Stimulated activated CD4-positive, alpha-beta T cell treated with anti-CD3 and anti-CD28 coated beads, TNF-alpha, amount 100 ng/mL, for 24 hours (primary cell): ENCODE measurements around the gene PLEKHG2.
A peak's percentile ranks its signal among the peaks of the same experiment; 100 is the strongest.

Source experiments
- DNase-seq, 3 experiments: peaks; one replicate each; pipeline ENCODE4 v3.0.0-alpha.2; 2020; ENCODE audit warnings: low read depth in 3 of 3

PLEKHG2 gene

GRCh38 chr19:39385629-39386411 is 26.6 kb upstream of the PLEKHG2 start:
- DNase-seq: no peak

DNA sequence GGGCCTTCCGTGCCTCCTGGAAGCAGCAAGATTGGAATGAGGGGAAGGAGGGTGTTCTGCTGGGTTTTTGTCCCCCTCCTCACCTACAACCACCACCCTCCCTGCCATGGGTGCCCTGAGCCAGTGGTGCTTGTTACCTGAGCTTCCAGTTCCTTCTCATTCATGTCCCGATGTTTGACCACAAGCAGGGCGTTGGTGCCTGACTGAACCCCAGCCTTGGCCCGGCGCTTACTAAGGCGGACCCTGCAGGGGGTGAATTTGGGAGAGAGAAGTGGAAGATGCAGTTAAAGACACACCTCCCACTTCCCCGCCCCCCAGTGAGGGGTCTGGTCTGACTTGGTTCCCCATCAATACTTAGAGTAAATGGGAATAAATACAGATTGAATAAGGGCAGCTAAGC is 25.9 kb upstream of the PLEKHG2 start:
- DNase-seq: no peak

DNA sequence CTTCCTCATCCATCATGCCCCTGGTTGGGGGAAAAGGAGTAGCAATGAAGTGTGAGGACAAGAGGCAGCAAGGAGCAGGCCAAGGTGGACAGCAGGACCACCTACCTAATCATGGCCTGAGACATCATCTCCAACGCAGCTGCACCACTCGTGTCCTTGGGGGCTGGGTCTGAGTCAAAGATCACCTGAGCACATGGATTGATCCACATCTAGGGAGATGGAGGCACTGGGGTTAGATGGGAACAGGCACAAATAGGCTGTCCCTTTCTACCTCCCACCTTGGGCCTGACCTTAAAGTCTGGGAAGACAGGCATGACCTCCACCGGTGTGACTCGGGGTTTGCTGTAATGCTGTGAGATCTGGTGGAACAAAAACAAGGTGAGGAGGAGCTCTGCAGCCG is 23.8 kb upstream of the PLEKHG2 start:
- DNase-seq: no peak

- no peak for DNase-seq
Measured at GRCh38 chr19:39389631-39390414, 22.6 kb upstream of the PLEKHG2 start.

DNA sequence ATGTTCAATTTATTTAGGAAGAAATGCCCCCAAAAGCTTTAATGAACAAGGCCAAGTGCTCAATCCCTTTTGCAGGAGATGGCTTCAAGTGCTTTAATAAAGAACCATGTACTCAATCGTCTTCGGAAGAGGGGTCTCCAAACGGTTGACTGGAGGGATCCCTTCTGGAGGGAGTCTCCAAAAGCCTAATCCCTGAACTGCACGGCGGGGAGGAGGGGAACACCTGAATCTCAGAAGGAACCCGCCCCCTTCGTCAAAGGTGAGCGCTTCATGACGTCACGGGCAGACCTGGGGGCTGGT is 22.1 kb upstream of the PLEKHG2 start:
- peak in 2 of 3 experiments; percentile 61 to 72 for DNase-seq

DNA sequence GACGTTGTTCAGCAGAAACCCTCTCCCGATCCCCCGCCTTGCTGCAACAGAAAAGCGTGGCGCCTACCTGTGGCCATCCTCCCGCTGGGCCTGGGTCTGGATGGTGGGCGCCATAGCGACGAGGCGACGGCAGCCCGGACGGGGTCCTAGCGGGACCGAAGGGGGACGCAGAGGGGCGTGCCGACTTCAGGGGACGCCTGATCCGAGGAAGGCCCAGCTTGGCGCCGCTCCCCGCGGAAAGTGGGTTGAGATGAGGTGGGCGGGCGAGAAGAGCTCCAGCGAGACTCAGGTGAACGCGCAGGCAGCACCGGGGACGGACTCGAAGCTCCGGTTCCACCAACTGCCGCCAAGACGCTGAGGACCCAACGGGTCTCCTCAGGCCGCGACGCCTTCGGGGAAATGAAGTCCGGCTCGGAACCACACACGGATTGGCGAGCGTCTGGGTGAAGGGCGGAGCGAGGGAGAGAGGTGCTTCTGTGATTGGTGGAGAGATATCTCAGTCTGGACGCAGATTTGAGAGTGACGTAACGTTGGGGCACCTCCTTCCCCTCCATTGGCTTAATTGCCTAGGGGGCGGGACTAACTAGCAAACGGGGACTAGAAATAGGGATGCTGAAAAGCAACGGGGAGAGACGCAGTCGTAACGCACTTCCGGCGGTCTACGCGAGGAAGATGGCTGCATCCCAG is 21.6 kb upstream of the PLEKHG2 start, which contains the start of the genes MED29 and PAF1:
MED29 (plus strand) TSS at position 628 of the 687 bp plus-strand sequence; CDS start at position 673, 45 bp downstream.
PAF1 (minus strand) TSS at position 356 of the 687 bp plus-strand sequence; CDS start at position 114, 242 bp downstream.
- DNase-seq: peak; percentile 87 to 95 (median 95)

DNA sequence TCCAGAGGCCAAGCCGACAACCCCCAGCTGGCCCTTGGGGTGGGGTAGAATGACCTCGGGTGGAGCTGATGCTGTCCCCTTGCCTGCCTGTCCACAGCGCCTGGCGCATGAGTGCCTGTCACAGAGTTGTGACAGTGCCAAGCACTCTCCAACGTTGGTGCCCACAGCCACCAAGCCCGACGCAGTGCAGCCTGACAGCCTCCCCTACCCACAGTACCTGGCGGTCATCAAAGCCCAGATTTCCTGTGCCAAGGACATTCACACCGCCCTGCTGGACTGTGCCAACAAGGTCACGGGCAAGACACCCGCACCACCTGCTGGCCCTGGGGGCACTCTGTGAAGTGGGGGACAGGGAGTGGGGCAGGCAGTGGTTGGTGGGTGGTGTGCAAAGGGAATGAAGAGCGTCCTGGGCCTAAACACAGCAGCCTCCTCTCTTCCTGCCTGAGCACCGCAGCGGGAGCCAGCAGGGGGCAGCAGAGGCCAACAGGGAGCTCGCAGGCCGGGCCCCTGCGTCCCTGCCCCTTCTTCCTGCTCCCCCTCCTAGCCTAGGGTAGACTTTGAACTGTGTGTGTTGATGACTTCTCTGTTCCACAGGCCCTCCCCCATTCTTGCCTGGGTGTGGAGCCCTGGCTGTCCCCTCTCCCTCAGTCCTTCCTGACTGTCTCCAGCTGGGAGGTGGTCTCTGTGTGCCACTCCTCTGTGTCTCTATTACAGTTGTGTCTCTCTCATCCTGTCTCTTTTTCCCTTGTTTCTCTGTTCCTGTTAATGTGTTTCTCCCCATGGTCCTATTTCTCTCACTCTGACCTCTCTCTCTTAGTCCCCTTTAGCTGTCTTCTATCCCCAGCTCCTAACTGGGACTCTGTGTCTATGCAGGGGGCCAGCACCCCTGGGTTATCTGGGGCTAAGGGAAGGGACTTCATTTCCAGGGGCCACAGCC is 14.8 kb upstream of the PLEKHG2 start:
- peak; percentile 87 to 92 (median 88) for DNase-seq

GRCh38 chr19:39398297-39398864 is 14.1 kb upstream of the PLEKHG2 start:
- DNase-seq: peak in 1 of 3 experiments; percentile 61

GRCh38 chr19:39399668-39400050 is 12.8 kb upstream of the PLEKHG2 start:
- DNase-seq: no peak

- no peak for DNase-seq
Measured at GRCh38 chr19:39400061-39400460, 12.4 kb upstream of the PLEKHG2 start.

DNA sequence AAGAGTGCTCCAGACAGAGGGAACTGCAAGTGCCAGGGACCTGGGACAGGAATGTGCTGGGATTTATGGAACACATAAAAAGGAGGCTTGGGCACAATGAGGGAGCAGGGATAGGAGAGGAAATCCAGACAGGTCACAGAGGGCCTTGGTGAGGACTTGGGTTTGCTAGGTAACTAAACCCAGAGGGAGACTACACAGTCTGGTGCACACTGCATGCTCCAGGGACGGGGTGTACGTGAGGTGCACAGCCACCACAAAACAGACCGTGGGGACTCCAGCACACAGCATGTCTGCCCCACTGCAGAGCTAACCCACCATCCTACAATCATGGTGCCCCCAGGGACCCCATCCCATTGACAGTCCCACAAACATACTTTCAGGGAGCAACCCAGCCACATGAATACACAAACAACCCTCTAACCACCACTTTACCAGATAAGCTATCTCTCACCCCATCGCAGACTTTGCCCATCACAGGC is 11.4 kb upstream of the PLEKHG2 start:
- DNase-seq: no peak

DNA sequence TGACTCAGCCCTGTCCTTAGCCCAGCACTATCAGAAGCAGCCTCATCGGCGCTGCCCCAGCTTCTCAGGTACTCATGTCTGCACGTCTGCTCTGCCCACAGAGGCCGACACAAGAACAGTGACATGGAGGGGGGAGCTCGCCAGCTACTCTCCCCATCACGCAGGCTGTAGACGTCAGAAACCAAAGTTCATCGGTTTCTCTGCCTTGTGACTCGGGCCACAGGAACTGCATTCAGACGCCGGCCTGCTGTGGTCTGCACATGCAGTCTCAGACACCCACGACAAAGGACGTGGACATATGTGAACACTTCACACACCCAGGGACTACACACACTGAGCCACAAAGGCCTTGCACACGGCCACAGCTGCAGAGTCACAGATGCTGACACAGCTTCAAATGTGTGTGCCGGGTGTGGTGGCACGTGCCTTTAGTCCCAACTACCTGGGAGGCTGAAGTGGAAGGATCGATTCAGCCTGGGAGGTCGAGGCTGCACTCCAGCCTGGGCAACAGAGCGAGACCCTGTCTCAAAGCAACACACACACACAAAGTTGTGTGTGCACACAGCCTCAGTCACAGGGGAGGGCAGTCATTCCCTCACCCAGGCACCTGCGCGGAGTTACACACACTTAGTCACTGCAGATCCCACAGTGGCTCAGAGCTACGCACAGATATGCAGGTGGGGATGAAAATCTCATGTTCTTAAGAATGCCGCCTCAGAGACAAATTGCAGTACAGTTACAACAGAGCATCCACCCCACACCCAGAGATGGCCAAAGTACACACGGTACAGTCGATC is 10.7 kb upstream of the PLEKHG2 start:
- DNase-seq: peak; percentile 50 to 80 (median 65)

- DNase-seq: peak; percentile 66 to 90 (median 77)
Measured at GRCh38 chr19:39402346-39403300, 9.8 kb upstream of the PLEKHG2 start.

GRCh38 chr19:39403331-39404312 is 8.8 kb upstream of the PLEKHG2 start:
- peak; percentile 92 to 96 (median 93) for DNase-seq

- DNase-seq: no peak
Measured at GRCh38 chr19:39405261-39405957, 7.1 kb upstream of the PLEKHG2 start.

DNA sequence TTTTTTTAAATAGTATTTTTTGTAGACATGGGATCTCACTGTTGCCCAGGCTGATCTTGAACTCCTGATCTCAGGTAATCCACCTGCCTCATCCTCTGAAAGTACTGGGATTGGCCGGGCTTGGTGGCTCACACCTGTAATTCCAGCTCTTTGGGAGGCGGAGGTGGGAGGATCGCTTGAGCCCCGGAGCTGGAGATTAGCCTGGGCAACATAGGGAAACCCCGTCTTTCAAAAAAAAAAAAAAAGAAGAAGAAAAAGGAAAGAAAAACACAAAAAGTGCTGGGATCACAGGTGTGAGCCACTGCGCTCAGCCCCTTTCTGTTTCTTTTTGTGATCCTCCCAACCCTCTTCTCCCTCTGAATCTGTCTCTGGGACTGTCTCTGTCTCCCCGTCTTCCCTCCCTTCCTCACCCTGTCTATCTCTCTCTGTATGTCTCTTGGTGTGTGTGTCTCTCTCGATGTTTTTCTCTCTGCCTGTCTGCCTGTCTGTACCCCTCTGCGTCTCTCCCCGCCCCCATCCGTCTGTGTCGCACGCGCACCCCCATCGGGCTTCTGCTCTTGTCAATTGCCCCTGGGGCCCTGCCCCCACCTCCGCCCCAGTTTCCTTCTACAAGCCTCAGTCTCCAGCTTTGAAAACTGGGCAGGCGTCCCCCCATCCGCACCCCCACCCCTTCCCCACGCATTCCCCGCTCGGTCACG is 6.4 kb upstream of the PLEKHG2 start:
- peak; percentile 60 to 87 (median 68) for DNase-seq
